GM19025 (cell line): ENCODE measurements around the gene FGG.

Source experiments
- ATAC-seq: cut with Tn5 transposase; IDR thresholded peaks from one replicate; pipeline ENCODE4 v1.9.1; 2021; ENCODE audit warnings: mild to moderate bottlenecking, low read depth, moderate library complexity; ENCODE audit not compliant: unreplicated experiment

The FGG gene

GRCh38 chr4:154588198-154588597 is 24.3 kb downstream of the FGG start:
- ATAC-seq, result no peak

GRCh38 chr4:154586296-154587033 is 26.0 kb downstream of the FGG start:
- no peak for ATAC-seq

GRCh38 chr4:154585369-154586018 is 27.0 kb downstream of the FGG start:
- ATAC-seq, result no peak

GRCh38 chr4:154584259-154584658 is 28.2 kb downstream of the FGG start:
- ATAC-seq, result no peak

- no peak for ATAC-seq
Measured at GRCh38 chr4:154583677-154584076, 28.8 kb downstream of the FGG start.

GRCh38 chr4:154583230-154583629 is 29.2 kb downstream of the FGG start:
- ATAC-seq, result no peak

- no peak for ATAC-seq
Measured at GRCh38 chr4:154582723-154583122, 29.7 kb downstream of the FGG start.

- no peak for ATAC-seq
Measured at GRCh38 chr4:154579927-154580326, 32.5 kb downstream of the FGG start.

GRCh38 chr4:154578919-154579318 is 33.5 kb downstream of the FGG start:
- no peak for ATAC-seq

GRCh38 chr4:154577324-154577723 is 35.1 kb downstream of the FGG start:
- no peak for ATAC-seq

GRCh38 chr4:154574311-154574710 is 38.1 kb downstream of the FGG start:
- ATAC-seq, result no peak

GRCh38 chr4:154573190-154573870 is 39.1 kb downstream of the FGG start:
- ATAC-seq, result no peak

- ATAC-seq, result no peak
Measured at GRCh38 chr4:154569584-154569983, 42.9 kb downstream of the FGG start.

- ATAC-seq, result no peak
Measured at GRCh38 chr4:154569028-154569427, 43.4 kb downstream of the FGG start.

GRCh38 chr4:154566639-154567204 is 45.7 kb downstream of the FGG start:
- ATAC-seq, result no peak

GRCh38 chr4:154565704-154566103 is 46.8 kb downstream of the FGG start:
- no peak for ATAC-seq

GRCh38 chr4:154564311-154564710 is 48.1 kb downstream of the FGG start:
- no peak for ATAC-seq

GRCh38 chr4:154562697-154563254 is 49.7 kb downstream of the FGG start, which contains the start of gene FGB:
Gene FGB (plus strand): TSS chr4:154563011. CDS start chr4:154563019, 8 bp downstream.
- ATAC-seq, result no peak

- no peak for ATAC-seq
Measured at GRCh38 chr4:154560824-154561231, 51.6 kb downstream of the FGG start.

GRCh38 chr4:154560419-154560801 is 52.0 kb downstream of the FGG start:
- no peak for ATAC-seq
